ENCODE data around the gene LHPP.

LHPP gene

DNA sequence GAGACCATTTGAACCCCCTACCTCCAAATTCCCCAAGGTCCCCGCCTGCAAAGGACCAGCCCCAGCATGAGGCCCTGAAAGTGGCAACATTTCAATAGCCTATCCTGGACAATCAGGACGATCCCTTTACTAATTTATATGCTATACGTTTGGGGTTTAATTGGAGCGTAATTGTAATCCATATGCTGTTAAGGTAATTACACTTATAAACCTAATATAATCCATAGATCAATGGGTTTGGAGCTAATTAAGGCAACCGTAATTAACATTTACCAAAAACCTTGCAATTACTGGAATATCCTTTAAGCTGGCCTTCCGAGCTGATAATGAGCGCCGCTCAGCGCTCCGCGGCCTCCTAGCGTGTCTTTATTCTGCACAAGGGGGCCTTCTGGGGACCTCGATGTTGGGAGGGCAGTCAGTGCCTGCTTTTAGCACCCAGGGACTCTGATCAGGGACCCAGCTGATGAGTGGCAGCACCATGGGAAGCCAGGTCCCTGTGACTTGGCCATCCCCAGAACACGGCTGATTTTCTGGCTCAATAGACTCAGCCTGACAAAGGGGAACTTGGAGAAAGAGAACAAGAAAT is 91.2 kb downstream of the LHPP start:
- DNase-seq (ENCODE audit: low read depth, low spot score) = no peak

DNA sequence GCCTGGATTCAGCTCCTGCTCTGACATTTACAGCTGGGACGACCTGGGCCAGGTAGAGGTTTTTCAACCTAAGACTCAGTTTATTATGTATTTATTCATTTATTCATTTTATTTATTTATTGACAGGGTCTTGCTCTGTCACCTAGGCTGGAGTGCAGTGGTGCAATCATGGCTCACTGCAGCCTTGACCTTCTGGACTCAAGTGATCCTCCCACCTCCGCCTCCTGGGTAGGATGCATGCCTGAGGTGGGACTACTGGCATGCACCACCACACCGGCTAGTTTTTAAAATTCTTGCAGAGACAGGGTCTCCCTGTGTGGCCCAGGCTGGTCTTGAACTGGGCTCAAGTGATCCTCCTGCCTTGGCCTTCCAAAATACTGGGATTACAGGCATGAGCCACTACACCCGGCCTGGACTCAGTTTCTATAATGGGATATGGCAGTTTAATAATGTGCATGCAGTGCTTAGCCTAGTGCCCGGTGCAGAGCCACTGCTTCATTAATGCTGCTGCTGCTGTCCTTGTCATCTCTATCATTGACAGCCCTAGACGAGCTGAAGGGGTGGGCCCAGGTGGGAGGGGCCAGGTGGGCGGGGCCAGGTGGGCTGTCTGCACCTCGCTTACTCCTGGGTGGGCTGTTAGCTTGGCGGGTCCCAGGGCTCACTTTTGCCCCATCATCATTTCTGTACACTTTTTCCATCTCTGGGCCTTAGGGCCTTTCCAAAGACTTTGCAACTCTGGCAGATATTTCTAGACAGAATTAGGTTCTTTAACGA is 92.6 kb downstream of the LHPP start:
- DNase-seq (ENCODE audit: low read depth, low spot score) = no peak

DNA sequence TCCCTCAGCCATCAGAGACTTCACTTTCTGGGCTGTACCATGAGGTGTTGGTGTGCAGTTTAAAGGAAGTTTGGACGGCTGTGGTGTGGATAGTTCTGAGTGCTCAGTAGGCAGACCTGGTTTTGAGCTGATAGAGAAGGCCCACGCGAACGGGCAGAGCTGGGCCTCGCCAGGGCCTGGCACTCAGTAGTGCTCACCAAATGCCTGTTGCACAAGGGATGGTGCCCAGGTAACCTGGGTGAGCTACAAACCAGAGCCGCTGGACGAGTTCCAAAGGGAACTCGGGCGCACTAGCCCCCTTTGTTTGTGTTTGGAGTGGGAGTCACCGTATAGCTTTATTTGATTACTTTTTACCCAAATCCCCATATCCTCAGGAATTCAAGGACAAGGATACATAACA is 95.5 kb downstream of the LHPP start:
- DNase-seq (ENCODE audit: low read depth, low spot score) = no peak

DNA sequence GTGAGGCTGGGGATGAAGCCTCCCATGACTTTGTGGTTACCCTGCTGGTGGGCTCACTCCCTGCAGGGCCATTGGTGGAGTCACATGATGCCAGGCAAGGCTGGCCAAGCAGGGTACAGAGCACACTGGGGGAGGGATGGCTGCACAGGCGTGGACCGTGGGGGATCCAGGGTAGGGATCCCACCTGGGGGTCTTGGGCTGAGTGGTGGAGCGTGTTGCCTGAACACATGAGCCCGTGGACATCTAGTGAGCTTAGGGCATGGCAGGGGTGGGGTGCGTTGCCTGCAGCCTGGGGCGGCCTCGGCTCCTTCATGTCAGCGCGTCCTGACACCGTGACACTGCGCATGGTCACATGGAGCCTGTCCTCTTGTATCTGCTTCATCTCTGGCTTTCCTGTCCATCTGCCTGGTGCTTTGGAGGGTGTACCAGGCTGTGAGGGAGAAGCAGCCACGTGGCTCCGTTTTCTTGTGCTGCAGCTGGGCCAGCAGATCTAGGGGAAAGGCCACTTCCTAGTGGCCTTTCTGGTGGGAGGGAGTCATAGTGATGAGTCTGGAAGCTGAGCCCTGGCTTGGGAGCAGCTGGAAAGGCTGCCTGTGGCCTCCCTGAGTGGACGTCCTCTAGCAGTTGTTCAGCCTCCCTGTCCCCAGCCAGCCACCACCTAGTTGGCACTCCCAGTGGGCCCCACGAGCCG is 96.2 kb downstream of the LHPP start:
- DNase-seq (ENCODE audit: low read depth, low spot score) = no peak

DNA sequence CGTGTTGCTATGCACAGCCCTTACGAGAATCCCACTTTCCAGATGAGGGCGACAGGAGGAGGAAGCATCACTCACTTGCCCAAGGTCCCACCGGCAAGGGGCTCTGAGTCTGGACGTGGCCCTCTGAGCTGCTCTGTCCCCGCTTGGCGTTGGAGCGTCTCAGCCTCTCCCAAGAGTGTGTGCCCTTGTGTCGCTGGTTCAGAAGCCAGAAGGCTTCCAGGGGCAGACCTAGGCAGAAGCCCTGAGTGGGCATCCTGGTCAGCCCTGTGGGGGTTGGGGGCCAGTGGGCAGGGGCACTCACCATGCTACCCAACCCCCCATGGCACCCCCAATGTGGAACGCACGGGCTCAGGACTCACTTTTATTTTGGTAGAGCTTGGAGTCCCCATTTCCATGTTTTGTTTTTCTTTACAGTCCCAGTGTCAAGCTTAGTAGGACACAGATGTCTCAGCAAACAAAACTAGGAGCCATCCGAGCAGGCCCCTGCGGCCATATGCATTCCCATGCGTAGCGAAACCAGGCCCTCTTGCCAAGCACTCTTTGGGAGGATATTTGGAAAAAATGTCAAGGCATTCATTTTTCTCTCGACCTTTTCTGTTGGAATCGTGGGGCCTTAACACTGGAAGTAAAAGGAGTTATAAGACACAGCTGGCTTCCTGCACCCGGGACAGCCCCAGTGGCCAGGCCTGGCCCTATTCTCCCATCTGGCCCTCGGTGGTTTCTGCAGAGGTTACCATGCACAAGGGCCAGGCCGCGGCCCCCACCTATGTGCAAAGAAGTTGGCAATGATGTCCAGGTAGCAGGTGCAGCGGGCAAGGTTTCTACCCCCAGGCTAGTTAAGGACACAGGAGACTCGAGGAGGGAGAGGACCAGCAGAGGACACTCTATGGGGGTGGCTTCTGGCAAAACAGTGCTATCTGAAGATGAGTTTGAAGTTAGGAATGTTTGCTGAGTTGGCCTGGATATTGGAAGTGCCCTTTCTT is 97.0 kb downstream of the LHPP start:
- no peak for DNase-seq (ENCODE audit: low read depth, low spot score)

DNA sequence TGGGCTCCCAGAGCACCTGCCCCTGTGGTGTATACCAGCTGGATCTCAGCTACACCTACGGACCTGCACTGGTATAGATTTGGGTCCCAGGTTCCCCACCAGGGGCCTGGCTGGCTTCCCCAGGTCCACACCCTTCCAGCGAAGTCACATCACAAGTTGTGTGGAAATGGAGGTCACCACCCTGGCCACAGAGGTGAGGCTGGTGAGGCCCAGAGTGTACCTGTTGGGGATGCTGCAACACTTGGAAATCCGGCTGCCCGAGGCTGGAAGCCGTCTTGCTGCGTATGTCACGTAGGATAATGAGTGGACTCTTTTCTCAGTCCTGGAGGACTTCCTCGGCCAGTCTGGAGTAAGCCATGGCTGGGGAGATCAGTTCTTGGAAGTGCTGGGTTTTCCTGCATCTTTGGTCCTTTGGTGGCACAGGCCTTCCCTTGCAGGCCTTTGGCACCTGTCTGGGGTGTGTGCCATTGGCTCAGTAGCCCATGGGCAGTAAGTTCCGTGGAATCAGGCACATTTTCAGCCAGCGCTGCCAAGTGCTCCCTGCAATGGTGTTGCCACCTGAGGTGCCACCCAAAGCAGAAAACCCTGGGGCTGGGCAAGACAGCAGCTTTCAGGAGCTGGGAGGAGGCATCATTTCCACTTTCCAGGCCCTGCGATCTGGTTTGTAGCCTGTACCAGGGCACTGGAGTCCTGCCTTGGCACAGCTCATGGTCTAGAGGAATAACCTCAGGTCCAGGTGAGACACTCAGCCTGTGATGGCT is 97.9 kb downstream of the LHPP start:
- DNase-seq (ENCODE audit: low read depth, low spot score) = no peak

DNA sequence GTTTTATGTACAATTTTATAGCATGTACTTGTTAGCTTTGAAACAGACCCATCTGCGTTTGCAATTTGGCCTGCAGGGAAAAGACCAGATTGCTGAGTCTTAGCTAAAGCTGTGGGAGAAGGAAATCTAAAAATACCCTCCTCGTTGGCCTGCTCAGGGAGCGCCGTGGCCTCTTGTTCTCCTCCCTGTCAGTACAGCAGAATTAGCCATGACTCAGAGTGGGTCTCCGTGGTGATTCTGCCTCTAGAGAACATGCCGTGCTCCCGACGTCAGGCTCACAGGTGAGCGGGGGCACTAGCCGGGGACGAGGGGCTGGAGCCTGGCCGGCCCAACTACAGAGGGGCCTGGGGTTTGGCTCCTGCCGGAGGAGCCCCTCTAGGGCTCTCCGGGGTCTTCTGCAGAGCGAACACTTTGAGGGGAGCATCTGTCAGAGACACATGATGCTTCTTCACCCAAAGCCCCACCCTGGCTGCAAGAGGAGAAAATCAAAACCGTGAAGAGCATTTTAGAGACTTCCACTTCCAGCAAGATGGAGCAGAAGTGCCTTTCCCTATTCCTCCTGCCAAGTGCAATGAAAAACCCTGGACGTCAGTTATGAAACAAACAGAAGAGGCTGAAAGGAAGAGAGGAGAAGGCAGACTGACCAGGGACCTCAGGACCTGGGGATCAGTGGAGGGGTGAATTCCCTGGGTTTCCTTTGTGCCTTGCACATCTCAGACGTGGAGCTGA is 98.9 kb downstream of the LHPP start:
- DNase-seq (ENCODE audit: low read depth, low spot score) = no peak

DNA sequence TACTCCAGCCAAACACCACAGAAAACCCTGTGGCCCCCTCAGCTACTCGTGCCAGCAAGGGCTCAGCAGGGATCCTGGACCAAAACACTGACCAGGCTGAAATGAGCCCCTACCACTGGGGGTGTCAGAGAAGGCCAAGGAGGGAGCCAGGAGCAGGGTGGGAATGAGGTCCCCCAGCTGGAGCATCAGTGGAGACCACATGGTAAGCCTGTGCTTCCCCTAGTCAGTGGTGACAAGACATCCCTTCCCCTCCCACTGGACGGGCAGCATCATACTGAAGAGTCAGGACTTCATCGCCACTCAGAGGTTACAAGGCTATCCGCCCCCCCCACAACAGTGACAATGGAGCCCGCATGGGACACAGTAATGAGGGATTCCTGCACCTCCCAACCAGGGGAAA is 99.6 kb downstream of the LHPP start:
- DNase-seq (ENCODE audit: low read depth, low spot score) = no peak

DNA sequence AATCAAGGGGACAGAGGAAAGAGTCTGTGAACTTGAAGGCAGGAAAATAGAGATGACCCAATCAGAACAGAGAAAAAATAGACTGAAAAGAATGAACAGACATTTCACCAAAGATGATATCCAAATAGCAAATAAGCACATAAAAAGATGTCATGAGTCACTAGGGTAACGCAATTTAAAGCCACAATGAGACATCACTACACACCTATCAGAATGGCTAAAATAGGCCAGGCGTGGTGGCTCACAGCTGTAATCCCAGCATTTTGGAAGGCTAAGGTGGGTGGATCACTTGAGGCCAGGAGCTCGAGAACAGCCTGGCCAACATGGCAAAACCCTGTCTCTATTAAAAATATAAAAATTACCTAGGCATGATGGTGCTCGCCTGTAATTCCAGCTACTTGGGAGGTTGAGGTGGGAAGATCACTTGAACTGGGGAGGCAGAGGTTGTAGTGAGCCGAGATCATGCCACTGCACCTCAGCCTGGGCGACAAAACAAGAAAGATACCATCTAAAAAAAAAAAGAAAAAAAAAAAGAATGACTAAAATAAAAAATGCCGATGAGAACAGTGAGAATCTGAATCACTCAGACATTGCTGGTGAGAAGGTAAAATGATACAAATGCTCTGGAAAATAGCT is 100.9 kb downstream of the LHPP start:
- no peak for DNase-seq (ENCODE audit: low read depth, low spot score)

DNA sequence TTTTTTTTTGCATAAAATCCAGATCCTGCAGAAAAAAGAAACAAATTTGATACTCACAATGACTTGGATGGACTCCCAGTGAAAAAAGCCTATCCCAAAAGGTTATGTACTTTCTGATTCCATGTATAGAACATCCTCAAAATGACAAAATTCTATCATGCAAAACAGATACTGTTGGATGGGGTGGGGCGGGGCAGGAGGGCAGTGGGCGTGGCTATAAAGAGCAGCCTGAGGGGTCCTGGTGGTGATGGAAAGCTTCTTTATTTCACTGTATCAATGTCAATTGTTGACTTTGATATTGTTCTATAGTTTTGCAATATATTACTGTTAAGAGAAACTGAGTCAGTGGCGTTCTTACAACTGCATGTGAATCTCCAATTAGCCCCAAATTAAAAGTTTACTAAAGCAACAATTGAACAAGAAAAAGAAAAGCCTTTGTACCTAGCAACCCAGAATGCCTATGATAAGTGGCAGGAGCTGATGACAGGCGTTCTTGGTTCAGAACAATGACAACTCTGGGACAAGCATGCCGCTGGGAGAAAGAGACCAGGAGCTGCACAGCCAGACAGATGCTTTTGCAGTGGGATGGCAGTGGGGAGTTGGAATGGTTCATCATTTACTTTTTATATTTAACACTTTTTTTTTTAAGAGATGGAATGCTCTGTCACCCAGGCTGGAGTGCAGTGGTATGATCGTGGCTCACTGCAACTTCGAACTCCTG is 101.9 kb downstream of the LHPP start:
- DNase-seq (ENCODE audit: low read depth, low spot score) = no peak

DNA sequence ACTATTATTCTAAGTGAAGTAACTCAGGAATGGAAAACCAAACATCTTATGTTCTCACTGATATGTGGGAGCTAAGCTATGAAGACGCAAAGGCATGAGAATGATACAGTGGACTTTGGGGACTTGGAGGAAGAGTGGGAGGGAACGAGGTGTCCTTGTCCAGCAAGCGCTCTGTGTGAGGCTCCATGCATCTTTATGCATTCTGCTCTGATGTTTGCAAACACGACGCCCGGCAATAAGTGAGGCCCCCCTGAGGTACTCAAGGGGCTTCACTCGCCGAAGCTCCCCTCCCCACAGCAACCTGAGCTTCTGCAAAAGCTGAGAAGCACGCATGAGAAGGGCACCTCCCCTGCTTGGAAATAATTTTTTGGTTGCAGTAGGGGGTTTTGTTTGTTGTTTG is 103.3 kb downstream of the LHPP start:
- no peak for DNase-seq (ENCODE audit: low read depth, low spot score)

DNA sequence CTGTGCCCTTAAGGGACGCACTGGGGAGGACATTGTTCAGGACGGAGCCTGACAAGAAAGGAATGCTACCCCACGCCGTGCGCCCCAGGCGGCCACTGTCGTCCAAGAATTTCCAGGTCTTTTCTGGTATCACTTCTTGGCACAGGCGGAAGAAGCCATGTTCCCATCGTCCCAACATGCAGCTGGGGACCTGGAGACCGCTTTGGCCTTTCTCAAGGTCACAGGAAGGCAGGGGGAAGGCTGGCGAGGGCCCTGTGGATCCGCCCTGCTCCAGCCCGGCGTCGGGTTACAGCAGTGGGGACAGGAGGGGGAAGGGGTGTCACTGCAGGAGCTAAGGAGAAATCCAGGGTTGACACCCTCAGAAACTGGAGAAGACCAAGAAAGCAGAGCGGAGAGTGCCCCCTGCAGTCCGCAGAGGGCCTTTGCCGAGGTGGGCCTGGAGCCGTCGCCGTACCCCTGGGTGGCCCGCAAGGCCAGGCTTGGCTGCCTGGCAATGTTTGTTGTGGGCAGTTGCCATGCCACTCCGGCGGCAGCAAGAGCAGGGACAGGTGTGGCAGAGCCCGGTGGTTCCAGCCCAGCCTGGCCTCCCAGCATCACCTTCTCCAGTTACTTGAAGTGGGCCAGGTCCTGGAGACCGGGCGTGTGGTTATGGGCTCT is 104.1 kb downstream of the LHPP start:
- DNase-seq (ENCODE audit: low read depth, low spot score) = peak; percentile 89

DNA sequence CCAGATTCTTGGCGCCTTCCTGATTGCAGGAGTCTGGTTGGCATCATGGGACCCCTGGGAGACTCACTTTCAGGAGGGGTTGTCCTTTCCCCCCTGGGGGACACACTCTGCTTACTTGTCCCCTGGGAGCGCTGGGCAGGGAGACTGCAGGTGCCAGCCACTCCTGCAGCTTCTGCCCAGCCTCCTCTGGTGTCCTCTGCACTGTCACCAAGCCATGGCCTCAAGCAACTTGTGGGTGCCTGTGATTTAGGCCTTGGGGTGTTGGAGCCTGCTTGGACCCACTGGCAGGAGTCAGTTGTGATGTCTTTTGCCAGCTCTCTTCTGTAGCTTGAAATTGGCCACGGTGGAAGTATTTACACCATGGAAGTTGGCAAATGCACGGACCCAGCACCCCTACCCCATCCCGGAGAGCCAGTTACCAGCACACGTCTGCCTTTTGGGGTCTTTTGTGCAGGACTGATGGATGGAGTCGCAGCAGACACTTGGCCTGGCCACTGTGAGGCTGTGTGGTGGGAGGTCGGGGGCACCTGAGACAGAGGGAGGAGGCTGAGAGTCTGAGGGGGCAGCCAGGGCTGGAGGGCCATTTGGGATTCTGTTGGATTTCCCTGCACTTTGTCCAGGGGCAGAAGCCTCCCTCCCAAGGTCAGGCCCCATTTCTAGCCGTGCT is 104.7 kb downstream of the LHPP start:
- DNase-seq (ENCODE audit: low read depth, low spot score) = no peak

DNA sequence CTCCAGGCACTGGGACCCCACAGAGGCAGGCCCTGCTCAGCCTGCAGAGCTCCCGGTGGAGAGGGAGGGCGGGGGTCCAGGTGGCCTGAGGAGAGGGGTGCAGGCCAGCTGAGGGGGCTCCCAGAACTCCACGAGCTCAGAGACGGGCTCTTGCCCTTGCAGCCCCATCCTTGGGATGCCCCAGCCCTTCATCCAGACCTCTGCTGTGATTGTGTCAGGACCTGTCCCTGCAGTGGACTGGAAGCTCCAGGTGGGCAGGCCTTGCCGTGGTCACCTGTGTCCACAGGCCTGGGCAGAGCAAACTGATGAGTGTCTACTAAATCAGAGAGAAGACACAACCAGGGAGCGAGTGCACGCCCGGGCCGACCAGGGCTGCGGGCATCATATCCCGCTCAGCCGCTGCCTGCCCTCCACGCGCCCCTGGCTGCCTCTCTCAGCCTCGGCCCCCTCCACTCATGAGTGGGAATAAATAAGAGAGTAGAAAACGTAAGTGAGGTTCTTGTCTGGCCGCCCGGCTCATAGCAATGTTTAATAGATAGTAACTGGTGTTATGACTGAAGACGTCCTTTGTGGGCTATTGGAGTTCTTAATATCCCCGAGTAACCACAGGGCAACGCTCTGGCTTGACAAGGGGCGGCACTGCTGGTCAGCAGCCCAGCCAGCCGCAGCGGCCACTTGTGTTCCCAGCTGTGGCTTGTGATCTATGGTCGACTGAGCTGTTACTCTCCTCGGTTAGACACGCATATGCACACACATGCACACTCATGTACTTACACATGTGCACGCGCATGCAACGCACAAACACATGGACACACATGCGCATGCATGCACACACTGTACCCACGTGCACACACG is 105.6 kb downstream of the LHPP start:
- DNase-seq (ENCODE audit: low read depth, low spot score) = no peak

DNA sequence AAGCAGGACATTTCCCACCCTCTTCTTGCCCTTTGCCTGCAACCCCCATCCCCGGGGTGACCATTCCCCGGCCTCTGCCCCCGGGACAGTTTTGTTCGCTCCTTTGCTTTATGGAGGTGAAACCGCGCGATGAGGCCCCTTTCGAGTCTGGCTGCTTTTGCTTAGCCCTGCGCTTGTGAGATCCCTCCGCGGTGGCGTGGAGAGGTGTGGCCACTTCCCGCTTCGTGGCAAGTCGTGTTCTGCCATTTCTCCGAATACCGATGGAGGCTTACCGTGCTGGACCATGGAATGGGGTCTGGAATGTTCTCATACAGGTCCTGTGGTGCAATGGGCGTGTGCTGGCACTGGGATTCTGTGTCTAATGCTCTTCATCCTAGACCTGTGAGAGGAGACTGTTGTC is 106.7 kb downstream of the LHPP start:
- DNase-seq (ENCODE audit: low read depth, low spot score) = peak; percentile 34

DNA sequence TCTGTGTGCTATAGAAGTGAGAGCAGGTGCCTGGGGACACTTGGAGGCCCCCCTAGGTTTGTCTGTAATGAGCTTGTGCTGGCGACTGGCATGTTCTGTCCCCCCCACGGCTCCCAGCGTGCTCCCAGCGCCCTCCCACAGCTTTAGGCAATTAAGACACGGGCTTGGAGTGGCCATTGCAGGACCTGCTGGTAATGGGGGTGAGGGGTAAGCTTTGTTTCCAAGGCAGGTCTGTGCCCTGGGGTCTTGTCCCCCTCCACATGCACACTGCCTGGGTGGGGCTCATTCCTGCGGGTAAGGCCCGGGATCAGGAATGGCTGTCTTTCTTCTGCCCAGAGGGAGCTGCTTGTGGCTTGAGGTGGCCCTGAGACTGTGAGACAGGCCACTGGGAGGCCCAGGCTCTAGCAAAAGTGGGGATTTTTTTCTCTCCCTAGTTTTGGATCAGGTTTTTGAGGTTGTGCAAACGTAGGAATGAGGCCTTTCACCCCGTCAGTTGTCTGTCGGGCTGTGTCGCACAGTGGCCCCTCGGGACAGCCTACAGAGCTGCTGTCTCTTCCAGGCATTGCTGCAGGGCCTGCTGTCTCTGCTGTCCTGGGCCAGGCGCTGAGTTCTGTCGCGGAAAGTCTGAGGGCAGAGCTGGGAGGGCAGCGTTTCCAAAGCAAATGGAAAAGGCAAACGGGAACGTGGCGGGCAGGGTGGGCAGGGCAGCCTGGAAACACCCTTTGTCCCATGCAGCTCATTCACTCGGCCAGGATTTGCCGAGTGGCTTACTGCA is 107.4 kb downstream of the LHPP start:
- peak; percentile 27 for DNase-seq (ENCODE audit: low read depth, low spot score)
